ENCODE measurements around the gene PLAC1.
A peak's percentile ranks its signal among the peaks of the same experiment; 100 is the strongest.

The PLAC1 gene

DNA sequence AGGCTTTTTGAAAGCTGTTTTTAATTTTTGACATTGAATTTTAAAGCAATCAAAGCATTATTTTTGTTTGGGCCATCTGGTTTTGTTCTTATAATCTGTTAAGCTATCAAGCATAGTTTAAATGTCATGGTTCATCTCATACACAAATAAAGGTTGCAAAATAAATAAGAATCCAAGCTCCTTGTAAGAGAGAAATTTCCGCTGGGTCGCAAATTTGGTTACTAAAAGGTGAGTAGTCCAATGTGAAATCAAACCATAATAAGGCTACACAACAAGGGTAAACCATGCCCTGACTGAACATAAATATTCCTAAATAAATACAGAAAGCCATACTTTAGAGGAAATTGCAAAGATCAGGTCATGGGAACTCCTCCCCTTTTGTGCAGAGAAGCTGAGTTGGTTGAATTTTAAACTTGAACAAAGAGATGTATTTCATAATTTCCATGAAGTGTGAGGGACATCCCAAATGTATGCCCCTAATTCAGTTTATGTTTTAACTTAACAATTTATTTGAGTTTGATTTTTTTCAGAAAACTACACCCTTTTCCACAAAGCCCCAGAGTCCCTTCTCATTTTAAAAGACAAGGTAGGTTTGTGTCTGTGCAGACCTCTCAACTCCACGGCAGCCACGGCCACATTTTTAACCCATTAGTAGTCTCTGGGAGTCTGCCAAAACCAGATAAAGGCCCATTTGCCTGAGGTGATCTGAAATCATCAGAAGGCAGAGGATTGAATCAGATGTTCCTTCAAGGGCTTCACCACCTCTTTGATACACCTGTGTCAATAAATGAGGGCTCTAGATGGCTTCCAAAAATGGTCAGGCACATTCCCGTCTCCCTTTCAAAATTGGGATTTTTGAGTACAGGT, 85.2 kb downstream of the PLAC1 start:
- DNase-seq: no peak

DNA sequence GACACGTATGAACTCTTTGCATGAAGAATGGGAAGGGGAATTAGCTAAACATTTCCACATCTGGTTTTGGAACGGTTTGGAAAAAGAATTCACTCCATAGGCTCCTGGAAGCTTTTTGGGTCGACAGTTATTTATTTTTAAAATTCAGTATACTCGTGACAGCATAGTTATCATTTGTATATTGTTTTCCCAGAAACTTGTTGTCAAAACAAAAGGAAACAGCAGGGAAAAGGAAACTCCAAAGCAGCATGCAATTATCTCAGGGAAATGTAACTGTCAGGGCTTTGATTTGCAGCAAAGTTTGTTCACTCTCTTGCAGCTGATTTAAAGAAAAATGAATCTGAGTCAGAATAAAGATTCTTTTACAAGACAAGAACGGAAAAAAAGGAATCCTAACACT, 86.5 kb downstream of the PLAC1 start:
- DNase-seq: no peak

DNA sequence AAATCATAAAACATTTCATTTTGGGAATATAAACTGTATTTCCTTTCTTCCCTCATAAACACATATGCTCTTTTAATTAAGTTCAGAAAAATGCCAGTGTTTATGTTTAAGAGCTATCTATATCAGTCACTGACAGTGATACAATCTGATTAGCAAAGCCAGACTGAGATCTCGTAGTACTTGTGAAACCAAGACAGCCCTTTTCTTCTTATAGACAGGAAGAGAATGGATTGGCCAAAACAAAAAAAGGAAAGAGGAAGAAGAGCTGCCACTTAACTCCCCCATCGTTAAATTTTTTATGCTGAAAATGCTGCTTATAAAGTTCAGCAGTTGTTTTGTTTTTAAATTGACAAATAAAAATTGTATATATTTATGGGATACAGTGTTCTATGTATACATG, 87.4 kb downstream of the PLAC1 start:
- no peak for DNase-seq

DNA sequence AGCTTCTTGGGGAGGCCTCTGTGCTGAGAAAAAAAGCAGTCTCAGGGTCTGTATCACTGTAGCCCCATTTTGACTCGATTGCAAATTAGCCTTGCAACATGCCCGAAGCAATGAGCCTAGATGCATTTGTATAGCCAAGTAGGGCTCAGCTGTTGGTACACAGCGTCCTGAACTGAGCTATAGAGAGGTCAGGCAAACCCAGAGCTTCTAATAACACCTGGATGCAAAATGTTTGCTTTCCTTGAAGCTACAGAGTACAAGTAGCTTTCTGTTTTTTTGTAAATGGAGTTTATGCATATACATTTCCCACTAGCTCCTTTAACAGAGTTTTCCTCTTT, 87.8 kb downstream of the PLAC1 start:
- DNase-seq: no peak

DNA sequence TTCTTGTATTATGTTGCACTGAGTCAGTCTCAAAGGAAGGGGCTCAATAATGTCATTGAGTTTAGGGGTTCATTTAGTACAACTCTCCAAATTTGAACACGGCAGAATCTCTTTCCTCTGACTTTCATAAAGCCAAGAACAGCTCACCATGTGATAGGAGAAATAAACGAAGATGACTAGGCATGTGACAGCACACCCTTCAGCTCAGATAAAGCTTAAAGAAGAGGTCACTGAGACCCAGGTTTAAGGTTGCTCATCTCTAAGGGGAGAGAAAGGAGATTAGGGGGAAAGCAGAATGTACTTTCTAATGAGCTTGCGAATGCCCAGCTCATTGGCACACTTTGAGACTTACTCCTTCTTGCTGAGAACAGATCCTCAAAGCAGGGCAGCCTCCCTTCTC, 89.0 kb downstream of the PLAC1 start:
- DNase-seq: no peak

DNA sequence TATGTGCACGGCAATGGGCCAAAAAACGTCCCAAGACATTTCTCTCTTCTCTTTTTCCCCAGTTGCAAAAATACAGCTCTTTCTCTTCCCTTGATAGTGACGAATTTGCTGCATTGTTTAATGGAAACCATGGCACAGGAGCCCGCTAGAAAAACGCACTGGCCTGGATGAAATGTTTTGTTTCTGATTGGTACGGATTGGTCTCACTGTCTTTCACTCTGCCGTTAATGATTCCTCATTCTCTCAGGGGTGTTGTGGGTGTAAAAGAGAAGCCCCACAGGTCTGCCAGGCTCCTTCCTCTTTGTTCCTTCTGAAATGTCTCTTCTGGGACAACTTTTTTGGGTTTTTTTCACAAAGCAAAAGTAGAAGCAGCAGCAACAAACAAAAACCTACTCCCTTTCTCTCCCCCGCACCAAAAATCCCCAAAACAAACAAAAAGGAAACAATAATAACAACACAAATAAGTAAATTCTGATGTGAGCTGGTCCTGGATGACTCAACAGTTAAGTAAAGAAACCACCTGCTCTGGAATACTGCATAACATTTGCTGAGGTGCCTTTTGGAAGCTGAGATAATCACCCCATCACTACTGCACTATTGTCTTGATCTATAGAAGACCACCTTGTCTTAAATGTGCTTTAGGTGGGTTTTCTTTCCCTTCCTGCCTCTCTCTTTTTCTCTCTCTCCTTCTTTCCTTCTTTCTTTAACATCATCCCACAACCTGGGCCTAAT, 89.8 kb downstream of the PLAC1 start:
- DNase-seq: no peak

DNA sequence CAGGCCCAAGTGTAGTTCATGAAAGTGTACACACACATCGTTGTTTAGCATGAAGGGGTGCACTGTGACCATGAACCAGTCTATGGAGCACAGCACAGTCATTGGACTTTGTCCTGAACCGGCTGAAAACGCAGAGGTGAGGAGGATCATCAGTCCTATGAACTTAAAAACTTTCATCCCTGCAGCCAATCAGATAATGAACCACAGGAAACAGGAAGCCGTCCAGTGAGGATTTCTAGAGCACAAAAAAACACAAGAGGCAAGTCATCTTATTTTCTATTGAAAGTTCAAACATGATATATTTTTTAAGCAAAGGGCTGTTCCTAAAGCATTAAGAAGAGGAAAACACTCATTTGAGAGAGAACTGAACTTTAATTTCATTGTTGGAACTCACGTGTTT, 91.8 kb downstream of the PLAC1 start:
- DNase-seq: no peak

DNA sequence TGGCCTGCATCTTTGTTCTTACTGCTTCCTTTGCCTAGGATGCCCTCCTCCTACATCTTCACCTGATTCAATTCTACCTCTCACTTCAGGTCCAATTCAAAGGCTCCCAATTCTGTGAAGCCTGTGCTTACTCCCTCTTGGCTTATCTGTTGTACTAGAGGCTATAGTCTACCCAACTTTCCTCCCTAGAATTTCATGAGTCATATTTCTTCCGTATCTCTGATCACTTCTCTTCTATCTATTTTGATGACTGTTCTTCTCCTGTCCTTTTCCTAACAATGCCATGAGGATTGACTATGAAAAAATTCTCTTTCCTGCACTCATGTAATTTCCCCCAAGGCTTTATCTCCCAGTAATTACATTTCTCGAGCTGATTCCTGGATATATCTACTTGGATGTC, 96.3 kb downstream of the PLAC1 start:
- no peak for DNase-seq

DNA sequence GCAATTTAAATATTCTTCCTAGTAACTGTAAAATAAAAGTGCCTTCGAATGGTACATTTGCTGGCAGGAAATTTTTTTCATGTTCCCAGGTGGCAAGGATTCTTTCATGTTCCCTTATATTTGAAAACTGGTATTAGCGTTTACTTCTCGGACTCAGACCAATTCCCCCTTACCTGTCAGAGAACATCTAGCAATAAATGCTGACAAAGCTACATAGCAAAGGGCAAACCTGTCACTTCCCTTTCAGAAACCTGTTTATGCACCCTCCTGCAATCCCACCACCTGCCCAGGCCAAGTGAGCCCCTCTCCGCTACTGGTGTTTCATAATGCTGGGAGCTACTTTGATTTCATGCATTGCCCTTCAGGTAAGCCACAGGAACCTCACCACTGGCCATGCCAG, 100.1 kb downstream of the PLAC1 start:
- no peak for DNase-seq

DNA sequence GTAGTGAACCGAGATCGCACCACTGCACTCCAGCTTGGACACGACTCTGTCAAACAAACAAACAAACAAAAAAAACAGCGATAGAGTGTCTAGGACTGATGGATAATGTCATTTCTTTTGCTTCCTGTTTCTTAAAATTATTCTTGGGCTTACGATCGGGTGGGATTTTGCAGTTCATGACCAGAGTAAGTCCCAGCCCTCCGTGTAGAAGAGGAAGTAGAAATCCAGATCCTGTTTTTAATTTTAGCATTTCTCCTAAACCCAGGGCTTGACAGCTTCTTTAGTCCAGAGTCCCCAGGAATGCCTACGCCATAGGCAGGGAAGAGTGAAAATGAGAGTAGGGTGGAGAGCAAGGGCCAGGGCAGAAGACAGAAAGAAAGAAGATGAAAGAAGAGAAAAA, 104.0 kb downstream of the PLAC1 start:
- no peak for DNase-seq

DNA sequence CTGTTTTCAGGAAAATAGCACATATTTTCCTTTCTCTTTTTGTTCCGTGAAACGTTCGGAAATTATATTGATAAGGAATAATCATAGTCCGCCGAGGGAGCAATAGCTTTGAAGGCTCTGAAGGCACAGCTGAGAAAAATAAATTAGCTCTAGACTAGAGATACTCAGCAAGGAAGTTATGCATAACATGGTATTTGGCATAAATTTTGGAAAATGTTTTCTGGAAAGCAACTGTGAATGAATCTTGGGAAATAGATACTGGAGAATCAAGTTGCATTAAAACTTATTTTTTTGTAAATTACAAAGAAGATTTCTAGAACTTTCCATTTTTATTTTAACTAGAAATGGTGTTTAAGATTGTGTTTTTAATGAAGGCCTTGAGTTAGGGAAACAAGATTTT, 105.9 kb downstream of the PLAC1 start:
- DNase-seq: no peak

DNA sequence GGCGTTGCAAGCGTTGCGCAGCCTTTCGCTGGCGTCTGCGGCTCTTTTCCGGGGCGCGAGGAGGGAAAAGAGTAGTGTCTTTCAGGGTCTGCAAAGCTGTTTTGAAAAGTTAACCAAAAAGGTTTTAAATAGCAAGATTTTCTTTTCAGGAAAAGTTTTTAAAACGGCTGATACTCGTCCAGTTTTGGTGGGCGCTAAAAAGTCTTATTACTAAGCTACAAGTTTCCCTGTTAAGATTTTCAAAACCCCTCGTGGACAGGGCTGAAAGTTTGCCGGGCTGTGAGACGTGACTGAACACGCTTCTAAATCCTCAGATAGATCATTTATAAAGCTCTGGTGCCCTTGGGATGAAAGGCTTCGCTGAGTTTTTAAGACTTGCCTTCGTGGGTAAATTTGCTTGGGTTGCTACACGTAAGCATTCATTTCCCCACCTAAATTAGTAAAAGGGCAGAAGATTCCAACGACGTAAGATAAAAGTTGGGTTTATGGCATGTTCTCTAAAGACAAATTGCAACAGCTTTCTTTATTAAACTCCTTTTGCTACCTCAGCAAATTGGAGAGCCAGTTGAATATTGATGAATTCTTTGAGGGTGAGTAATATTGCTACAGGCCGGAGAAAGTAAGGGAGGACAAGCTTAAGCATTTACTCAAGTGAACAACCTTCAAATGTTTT, 106.8 kb downstream of the PLAC1 start:
- DNase-seq: no peak

DNA sequence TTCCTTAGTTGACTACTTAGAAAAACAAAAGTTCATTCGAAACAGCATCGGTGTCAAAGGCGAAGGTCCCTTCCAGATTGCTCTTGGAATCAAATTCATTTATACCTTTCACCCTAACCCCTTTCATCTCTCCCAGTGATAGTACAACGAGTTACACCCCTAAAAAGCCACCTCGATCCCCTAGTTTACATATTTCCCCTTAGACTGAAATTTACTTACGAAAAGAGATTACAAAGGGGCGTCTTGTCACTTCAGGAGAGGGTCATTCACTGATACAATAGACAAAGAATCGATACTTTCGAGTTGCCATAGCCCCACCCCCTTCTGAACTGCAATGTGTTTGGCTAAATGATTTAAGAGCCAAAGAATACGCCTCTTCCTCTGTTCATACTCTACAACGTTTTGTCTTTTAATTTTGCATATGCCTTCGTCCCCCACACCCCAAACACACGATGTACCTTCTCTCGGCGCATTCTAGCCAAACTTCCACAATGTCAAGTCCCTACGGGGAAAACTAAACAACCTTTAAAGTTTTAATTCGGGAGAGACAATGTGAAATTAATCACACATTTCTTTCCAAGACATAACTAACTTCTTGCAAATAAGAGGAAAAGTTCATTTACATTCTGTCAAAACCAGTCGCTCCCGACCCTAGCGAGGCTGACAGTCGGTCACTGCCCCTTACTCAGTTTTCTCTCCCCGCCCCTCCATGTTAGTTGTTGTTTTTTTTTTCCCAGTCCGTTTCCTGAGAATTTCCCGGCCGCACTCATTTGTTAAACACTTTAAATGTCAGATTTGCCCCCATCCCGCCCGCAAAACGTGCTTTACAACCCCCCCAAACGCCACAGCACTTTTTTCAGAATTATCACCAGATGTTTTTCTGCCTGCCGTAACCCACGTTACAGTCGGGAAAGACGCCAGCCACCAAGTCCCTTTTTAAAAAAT, 109.7 kb downstream of the PLAC1 start:
- no peak for DNase-seq

DNA sequence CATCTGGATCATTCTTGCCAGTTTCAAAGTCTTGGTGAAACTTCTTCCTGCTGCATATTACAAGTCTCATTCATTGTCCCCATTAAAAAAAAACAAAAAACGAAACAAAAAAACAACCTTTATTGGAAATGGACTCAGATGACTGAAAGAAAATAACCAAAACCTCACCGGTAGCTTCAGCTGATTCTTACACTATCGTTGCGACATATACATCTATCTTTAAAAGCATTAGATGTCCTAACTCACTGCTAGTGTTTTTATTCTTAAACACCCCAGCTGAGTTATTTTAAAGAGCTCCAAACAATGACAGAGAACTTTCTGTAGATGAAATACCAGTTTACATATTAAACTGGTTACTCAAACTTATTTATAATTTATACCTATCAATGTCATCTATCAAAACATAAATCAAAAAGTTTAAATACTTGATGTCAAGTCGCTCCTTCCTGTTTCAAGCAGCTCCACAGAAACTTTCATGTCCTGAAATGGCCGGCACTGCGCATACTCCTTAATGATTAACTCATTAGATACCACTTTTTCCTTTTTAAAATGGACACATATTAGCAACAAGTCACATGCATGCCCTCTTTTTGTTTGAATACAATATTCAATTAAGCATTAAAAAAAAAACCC, 111.1 kb downstream of the PLAC1 start:
- DNase-seq: no peak

DNA sequence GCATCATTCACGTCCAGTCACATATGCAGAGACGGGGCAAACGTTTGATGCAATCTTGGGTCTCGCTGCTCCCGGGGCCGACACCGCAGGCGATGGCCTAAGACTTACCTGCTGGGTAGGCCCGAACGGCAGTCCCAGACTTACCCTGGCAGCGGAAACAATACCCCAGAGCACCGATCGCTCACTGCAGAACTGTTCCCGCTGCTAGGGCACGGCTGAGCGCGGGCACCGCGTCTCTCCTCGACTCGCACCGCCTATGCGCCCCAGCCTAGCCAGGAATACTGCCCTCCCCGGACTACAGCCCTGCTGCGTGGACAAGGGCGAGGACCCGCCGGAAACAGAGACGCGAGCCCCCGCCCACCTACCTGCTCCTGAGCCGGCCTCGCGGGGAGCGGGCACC, 112.1 kb downstream of the PLAC1 start:
- DNase-seq: no peak

DNA sequence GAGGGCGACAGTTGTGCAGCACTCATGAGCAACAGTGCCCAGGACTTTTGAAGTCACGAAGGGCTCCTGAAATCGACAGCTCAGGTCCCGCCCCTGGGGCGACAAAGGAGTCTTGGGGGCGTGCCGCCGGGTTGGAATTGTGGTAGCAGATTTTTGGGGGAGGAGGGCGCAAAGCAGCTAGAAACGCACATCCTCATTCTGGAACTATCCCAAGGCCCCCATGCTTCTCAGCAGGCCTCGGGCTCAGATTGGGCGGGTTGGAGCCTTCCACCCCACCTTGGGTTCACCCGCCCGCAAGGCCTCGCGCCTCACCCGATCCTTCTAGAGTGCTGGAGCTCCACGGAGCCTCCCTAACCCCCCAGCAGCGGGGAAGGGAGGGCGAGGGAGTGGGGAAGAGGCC, 112.8 kb downstream of the PLAC1 start:
- no peak for DNase-seq

DNA sequence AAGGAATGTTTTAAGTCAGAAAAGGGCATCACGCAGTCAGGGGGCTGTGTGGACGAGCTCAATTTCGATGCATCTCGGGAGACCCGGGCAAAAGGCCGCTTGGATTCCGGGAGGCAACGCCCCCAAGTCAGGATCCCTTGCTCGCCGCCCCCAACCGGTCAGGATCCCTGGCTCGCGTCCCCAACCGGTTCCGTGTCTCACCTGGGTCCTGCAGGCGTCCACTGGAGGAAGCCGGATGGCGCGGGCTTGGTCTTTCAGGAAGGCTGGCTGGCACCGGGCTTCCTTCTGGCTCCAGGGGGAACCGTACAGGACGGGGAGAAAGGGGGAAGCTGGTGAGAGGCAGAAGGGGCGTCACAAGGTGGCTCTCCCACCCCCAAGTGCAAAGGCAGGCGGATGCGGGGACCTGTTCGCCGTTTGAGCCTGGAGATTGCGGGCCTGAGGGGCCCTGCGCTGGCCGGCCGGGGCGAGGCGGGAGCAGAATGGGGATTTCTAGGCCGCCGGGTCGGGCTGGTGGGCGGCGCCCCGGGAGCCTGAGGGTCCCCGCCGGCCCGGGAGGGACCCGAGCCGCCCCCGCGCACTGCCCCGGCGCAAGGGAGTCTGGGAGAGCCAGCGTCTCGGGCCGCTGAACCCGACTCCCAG, 113.6 kb downstream of the PLAC1 start:
- no peak for DNase-seq

DNA sequence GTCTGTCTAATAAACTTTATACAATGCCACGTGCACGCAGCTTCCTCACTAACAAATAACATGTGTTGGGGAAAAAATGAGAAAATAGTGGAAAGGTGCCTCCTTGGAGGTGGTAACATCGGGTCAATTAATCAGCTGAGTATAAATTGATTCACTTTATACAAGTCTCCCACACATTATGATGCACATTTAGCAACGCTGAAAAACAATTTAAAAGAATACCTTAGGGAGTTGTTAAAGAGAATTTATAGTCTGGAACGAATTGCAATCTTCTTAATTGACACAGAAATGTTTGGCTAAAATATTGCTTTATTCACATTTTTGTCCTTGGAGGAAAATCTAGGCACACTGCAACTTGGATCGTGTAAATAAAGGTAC, 114.1 kb downstream of the PLAC1 start:
- DNase-seq: no peak

DNA sequence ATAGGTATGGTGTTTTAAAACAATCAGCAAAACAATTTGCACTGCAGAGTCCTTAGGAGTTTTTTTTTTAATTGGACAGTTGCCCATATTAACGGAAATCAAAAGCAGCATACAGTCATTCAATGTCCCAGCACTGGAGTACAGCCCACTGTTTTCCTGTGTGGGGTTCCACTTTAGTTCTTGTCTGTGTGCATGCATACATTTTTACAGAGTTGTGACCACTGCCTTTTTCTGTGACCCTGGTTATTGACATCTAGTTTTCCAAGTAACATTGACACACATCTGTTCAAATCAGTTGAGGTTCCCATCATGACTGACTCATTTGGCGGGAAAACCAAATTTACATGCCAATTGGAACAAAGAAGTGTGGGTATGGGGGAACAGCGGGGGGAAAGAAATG, 115.0 kb downstream of the PLAC1 start:
- DNase-seq: no peak

DNA sequence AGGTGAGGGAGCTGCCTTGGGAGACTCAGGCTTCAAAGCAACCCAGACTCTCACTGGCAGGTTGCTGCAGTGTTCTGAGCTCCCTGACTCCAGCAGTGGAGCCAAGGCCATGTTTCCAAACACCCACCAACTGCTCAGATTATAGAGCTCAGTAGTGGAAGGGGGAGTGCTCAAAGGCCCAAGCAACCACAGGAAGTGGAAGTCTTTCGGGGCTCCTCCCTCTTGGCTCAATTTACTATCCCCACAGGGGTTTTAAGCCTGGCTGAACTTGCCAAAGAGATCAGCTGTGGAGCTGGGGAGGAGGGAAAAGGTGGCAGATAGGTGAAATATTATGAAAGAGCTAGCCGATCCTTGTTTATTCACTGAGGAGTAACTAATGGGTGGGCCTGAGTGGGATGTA, 115.8 kb downstream of the PLAC1 start:
- DNase-seq: peak; percentile 33

DNA sequence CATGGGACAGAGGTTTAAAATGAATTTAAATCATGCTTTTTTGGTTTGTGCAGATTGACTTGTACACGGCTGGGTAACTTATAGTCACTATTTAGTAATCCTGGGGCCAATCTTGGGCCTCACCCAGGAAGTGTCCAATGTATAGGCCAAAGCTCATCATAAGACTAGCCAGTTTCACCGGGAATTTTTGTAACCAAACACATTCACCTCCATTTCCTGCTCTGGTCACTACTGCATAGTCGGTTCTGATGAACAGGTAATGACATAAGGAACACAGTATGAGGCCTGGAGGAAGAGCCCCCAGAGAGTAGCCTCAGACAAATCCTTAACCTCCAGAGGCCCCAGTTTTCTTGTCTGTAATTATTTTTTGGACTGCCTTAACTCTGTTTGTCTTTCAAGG, 116.4 kb downstream of the PLAC1 start:
- no peak for DNase-seq

DNA sequence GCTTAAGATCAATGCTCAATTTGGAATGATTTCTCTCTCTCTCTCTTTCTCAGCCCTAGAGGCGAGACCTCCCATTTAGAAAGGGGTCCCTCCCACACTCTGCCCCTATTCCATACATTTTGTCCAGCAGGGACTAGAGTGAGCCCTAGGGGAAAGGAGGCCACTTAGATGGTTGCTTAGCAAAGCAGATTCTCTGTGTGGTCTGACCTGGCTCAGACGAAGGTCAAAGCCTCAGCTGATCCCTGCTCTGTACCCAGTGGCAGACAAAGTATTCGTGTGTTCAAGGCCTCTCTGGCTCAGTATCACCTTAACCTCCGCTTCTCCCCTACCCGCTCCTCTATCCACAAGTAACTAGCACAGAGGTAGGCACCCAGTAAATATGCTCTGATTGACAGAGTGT, 120.0 kb downstream of the PLAC1 start:
- DNase-seq: no peak
